Activated CD4-positive, alpha-beta T cell treated with anti-CD3 and anti-CD28 coated beads, Interleukin-2, amount 10 ng/mL, durations not matched to agents 24 days and 14 days (primary cell): ENCODE results near the gene FAM156A. TPM values are rescaled to one million over a fixed set of nuclear protein-coding genes. Genes with fewer than 3 reads are reported as not detected.
"Not testable (repeated sequence)": the region's sequence is repeated elsewhere in the genome, so short reads cannot be mapped to it uniquely, and the experiment has no call there.

Experiments used
- DNase-seq: peaks from one replicate; pipeline ENCODE4 v3.0.0; 2022
- H3K27ac Mint-ChIP-seq: one replicate; pipeline ENCODE4 v1.8.0; 2022; ENCODE audit warnings: mild to moderate bottlenecking, mixed read lengths
- H3K27me3 Mint-ChIP-seq: one replicate; pipeline ENCODE4 v1.8.0; 2022; ENCODE audit warnings: mixed read lengths
- H3K36me3 Mint-ChIP-seq: one replicate; pipeline ENCODE4 v1.8.0; 2022; ENCODE audit warnings: low read depth, mild to moderate bottlenecking, mixed read lengths
- H3K4me1 Mint-ChIP-seq: one replicate; pipeline ENCODE4 v1.8.0; 2021; ENCODE audit warnings: mixed read lengths
- H3K4me3 Mint-ChIP-seq: one replicate; pipeline ENCODE4 v1.8.0; 2022; ENCODE audit warnings: mild to moderate bottlenecking, moderate library complexity, mixed read lengths
- H3K9me3 Mint-ChIP-seq: one replicate; pipeline ENCODE4 v1.8.0; 2021; ENCODE audit warnings: mixed read lengths
- intact Hi-C: fragments of 100-400 bp; cut with micrococcal nuclease; formaldehyde crosslinking; loops from one replicate; pipeline ENCODE4 v1.15.1; 2023
- total RNA-seq: library from RNA; stranded (reverse); gene quantifications from 2 replicates; pipeline ENCODE4 v1.2.3, GENCODE V29; 2022

FAM156A gene
- total RNA-seq, 1 donor from 2014 or later, result 28.3 TPM

DNA sequence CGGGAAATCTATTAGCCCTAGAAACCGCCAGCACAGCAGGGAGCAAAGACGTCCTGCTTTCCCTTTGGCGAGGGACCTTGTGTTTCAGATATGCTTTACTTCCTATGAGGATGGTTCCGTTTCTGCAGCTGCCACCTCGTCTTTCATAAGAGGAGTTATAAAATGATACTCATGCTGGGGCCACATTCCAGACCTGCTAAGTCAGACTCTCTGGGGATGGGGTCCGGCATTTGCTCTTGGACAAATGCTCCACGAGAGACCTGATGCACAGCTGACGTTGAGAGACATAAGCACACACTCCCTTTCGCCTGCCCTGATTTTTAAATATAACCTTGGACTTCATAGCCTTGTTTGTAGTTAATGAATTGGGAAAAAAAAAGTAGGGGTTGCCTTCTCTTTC is 16.6 kb downstream of the FAM156A start:
- H3K4me1 Mint-ChIP-seq, intact Hi-C loops, DNase-seq, H3K4me3 Mint-ChIP-seq, H3K9me3 Mint-ChIP-seq, H3K36me3 Mint-ChIP-seq, H3K27ac Mint-ChIP-seq, H3K27me3 Mint-ChIP-seq: not testable (repeated sequence)

DNA sequence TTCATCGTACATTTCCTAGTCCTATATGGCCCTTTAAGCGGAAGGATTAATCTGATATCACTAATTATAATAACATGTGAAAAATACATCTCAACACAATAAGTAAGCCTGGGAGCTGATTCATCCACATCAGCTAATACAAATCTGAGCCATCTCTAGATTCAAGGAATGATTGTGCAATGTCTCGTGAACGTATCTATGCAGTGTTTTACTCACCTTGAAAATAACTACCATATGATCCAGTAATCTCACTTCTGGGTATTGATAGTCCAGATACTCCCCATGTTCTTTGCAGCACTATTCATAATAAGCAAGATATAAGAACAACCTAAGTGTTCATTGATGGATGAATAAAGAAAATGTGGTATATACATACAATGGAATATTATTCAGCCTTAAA is 17.6 kb downstream of the FAM156A start:
- H3K27ac Mint-ChIP-seq, H3K27me3 Mint-ChIP-seq, H3K4me1 Mint-ChIP-seq, DNase-seq, H3K36me3 Mint-ChIP-seq, intact Hi-C loops, H3K4me3 Mint-ChIP-seq, H3K9me3 Mint-ChIP-seq: not testable (repeated sequence)

DNA sequence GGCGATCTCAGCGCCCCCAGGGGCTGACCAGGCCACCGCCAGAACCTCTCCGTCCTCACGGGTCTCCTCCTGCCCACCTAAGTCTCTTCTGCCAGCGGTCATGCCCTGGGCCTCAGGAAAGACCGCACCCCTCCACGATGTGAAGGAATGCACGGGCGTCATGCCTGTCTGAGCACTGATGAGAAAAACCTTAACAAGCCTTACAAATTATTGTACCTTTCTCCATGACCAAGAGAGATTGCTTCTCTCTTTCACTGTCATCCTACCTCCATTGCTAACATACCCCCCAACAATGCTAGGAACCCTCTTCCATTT is 22.9 kb downstream of the FAM156A start:
- intact Hi-C loops, H3K9me3 Mint-ChIP-seq: not testable (repeated sequence)

DNA sequence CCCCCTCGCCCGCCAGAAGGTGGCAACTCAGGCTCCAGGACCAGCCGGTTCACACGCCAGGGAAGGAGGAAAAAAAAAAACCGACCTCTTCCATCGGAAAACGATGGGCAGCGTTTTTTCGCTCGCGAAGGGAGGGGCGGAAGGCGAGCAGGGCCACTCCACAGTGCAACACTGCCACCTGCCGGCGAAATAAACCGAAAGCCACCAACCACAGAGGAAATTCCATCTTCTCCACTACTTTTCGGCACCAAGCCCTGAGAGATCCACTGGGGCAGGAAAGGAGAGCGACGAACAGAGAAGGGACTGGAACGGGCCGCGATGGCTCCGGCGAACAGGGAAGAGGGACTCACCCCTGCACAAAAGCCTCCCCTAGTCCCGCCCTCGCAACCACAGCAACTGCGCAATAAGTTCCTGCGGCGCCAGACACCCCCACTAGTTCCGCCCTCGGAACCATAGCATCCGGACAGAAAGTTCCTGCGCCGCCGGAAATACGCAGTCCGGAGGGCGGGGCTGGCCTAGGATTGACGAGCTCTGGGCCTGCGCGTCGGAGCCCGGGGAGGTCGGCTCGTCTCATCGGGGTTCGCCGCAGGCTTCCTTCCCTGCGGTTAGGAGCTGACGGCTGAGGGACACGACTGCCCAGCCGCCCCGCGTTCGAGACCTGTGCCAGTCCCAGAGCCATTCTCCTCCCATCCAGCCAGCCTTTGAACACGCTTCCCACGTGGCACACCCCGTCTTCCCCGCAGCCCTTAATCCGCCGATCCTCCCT is 23.4 kb downstream of the FAM156A start:
- intact Hi-C loops, result no loop called here
- H3K27ac Mint-ChIP-seq, result peak overlapping the region; percentile 98
- H3K27me3 Mint-ChIP-seq, result peaks cover 3% of the 10 kb centered on the region
- DNase-seq, result peak; percentile 96
- no peaks in the 10 kb centered on the region for H3K9me3 Mint-ChIP-seq
- H3K4me3 Mint-ChIP-seq, result peak overlapping the region; percentile 93
- H3K36me3 Mint-ChIP-seq, result peaks cover 3% of the 10 kb centered on the region
- peaks cover 8% of the 10 kb centered on the region for H3K4me1 Mint-ChIP-seq

More for the DNA sequence above, 22.9 kb downstream of the FAM156A start:
- H3K4me1 Mint-ChIP-seq, H3K36me3 Mint-ChIP-seq, H3K27me3 Mint-ChIP-seq, DNase-seq: not testable (repeated sequence)
- H3K4me3 Mint-ChIP-seq, result peak overlapping the region; percentile 93
- H3K27ac Mint-ChIP-seq, result peak overlapping the region; percentile 98

DNA sequence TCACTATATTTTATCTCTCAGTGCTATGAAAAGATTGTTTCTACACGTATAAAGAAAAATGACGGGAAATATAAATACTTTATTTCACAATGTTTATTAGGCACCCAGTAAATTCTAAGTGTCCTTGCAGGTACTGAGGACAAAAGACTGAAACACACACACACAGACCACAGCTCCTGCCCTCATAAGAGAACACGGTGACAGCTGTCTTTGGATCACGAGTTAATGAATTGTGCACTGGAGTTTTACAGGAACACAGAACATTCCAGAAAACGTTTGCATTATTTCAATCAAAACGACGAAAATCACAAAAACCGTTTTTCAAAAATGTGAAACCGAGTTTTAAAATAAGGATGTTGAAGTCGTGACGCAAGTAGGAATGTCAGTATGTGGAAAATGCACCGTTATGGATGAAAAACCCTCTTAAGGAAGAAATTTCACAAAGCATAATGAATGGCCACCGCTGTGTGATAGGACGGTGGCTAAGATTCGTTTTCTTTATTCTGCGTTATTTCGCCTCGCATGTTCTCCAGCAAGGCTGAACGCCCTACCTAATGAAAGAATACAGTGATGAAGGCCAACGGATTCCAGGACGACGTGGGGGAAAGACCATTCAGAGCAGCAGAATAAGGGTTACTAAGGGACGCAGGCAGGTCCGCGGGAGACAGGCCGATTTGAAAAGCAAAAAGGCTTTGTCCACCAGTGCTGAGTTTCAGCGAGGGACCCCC is 24.2 kb downstream of the FAM156A start:
- Mint-ChIP-seq H3K27me3 (peaks cover 3% of the 10 kb centered on the region), H3K9me3 (no peaks in the 10 kb centered on the region), H3K36me3 (peaks cover 3% of the 10 kb centered on the region), H3K4me3 (peak overlapping the region; percentile 93), H3K4me1 (peaks cover 8% of the 10 kb centered on the region), H3K27ac (peak overlapping the region; percentile 98)
- no peak for DNase-seq
- intact Hi-C loops, result no loop called here

DNA sequence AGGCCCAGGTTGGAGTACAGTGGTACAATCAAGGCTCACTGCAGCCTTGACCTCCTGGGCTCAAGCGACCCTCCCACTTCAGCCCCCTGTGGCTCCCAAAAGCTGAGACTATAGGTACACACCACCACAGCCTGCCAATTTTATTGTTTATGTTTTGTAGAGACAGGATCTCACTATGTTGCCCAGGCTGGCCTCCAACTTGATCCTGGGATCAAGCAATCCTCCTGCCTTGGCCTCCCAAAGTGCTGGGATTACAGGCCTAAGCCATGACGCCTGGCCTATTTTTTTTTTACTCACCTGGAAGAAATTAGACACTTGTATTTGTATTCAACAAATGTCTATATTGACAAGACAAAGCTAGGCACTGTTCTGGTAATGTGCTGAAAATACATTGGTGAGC is 25.1 kb downstream of the FAM156A start:
- H3K27ac Mint-ChIP-seq, result no peak overlapping the region
- no peaks in the 10 kb centered on the region for H3K9me3 Mint-ChIP-seq
- intact Hi-C loops, result no loop called here
- no peak overlapping the region for H3K4me3 Mint-ChIP-seq
- peaks cover 3% of the 10 kb centered on the region for H3K27me3 Mint-ChIP-seq
- no peak for DNase-seq
- peaks cover 3% of the 10 kb centered on the region for H3K36me3 Mint-ChIP-seq
- H3K4me1 Mint-ChIP-seq, result peaks cover 8% of the 10 kb centered on the region

DNA sequence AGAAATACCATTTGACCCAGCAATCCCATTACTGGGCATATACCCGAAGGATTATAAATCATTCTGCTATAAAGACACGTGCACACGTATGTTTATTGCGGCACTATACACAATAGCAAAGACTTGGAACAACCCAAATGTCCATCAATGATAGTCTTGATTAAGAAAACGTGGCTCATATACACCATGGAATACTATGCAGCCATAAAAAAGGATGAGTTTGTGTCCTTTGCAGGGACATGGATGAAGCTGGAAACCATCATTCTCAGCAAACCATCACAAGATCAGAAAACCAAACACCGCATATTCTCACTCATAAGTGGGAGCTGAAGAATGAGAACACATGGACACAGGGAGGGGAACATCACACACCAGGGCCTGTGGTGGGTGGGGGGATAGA is 28.1 kb downstream of the FAM156A start:
- H3K36me3 Mint-ChIP-seq, intact Hi-C loops, H3K9me3 Mint-ChIP-seq, DNase-seq, H3K4me3 Mint-ChIP-seq, H3K27ac Mint-ChIP-seq, H3K27me3 Mint-ChIP-seq: not testable (repeated sequence)
- peaks cover 15% of the 10 kb centered on the region for H3K4me1 Mint-ChIP-seq

DNA sequence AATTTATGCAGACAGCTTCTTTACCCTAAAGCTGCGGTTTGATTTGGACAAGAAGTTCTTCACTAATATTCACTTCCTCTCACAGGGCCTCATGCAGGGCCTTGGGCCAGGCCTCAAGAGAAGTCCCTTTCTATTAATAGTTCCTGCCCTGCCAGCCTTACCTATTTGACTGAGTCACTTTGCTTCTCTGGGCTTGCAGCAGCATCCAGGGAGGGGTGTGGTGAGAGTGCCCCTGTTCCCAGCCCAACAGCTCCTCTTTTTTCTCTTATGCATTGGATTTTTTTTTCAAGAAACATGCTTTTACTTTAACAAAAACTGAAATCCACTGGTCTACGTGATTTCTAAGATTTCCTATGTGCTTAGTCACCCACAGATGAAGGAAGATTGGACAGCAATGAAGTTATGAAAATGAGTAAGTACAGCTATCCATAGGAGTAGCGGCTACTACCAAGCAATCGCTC is 34.5 kb downstream of the FAM156A start:
- Mint-ChIP-seq H3K27ac (no peak overlapping the region), H3K4me1 (peaks cover 17% of the 10 kb centered on the region), H3K4me3 (no peak overlapping the region), H3K36me3 (peaks cover 2% of the 10 kb centered on the region), H3K9me3 (no peaks in the 10 kb centered on the region), H3K27me3 (peaks cover 5% of the 10 kb centered on the region)
- no peak for DNase-seq
- intact Hi-C loops, result no loop called here

DNA sequence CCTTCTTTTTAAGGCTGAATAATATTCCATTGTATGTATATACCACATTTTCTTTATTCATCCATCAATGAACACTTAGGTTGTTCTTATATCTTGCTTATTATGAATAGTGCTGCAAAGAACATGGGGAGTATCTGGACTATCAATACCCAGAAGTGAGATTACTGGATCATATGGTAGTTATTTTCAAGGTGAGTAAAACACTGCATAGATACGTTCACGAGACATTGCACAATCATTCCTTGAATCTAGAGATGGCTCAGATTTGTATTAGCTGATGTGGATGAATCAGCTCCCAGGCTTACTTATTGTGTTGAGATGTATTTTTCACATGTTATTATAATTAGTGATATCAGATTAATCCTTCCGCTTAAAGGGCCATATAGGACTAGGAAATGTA is 43.6 kb downstream of the FAM156A start:
- H3K36me3 Mint-ChIP-seq, H3K9me3 Mint-ChIP-seq, H3K4me3 Mint-ChIP-seq, DNase-seq, H3K27ac Mint-ChIP-seq, H3K27me3 Mint-ChIP-seq, intact Hi-C loops, H3K4me1 Mint-ChIP-seq: not testable (repeated sequence)

DNA sequence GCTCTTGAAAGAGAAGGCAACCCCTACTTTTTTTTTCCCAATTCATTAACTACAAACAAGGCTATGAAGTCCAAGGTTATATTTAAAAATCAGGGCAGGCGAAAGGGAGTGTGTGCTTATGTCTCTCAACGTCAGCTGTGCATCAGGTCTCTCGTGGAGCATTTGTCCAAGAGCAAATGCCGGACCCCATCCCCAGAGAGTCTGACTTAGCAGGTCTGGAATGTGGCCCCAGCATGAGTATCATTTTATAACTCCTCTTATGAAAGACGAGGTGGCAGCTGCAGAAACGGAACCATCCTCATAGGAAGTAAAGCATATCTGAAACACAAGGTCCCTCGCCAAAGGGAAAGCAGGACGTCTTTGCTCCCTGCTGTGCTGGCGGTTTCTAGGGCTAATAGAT is 44.6 kb downstream of the FAM156A start:
- H3K9me3 Mint-ChIP-seq, DNase-seq, H3K36me3 Mint-ChIP-seq, H3K27me3 Mint-ChIP-seq, intact Hi-C loops, H3K4me3 Mint-ChIP-seq, H3K4me1 Mint-ChIP-seq, H3K27ac Mint-ChIP-seq: not testable (repeated sequence)

DNA sequence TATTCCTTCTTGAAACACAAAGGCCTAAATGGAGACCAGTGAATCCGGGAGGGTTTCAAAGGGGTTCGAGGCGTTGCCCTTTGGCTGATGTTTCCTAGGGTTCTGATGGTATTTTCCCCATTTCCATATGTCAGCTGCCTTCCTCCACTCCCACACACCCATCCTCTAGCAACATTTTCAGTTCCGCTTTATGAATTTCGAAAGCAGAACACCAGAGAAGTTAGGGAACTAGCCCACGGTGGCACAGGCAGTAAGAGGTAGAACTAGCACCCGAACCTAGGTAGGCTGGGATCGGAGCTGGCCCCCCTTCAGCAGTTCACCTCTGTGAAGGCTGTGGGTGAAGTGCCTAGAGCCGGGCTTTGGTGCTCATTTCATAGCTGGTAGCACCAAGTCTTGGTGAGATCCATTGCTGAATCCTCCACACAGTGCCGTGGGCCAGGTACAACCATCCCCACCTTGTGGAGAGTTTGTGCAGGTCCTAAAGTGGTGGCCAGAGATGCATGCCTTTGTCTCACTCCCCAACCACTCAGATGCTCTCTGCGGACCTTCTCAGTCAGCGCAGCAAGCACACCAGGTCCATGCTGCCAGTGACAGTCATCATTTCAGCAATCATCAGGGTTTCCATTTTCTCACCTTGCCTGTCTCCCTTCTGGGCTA is 48.9 kb downstream of the FAM156A start:
- H3K9me3 Mint-ChIP-seq, H3K4me1 Mint-ChIP-seq, DNase-seq, H3K27me3 Mint-ChIP-seq, H3K4me3 Mint-ChIP-seq, intact Hi-C loops, H3K27ac Mint-ChIP-seq, H3K36me3 Mint-ChIP-seq: not testable (repeated sequence)

DNA sequence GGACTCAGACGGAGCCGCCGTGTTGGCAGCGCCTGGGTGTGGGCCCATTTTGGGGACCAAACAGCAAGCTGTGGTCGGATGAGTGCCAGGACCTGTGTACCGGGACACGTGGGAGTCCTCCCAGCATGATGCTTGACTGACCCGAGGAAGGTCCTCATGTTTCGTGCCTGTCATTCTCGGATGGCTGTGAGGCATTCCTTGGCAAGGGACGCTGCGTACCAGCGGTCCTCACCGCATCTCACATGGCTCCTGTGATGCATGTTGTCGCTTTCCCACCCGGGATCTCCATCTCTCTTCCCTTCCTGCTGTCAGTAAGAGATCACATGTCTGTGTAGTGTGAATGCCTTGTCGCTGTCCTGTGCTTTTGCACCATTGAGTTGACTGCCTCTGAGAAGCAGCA is 50.4 kb downstream of the FAM156A start:
- H3K27ac Mint-ChIP-seq, H3K9me3 Mint-ChIP-seq, intact Hi-C loops, H3K27me3 Mint-ChIP-seq, H3K36me3 Mint-ChIP-seq, H3K4me3 Mint-ChIP-seq, DNase-seq, H3K4me1 Mint-ChIP-seq: not testable (repeated sequence)

DNA sequence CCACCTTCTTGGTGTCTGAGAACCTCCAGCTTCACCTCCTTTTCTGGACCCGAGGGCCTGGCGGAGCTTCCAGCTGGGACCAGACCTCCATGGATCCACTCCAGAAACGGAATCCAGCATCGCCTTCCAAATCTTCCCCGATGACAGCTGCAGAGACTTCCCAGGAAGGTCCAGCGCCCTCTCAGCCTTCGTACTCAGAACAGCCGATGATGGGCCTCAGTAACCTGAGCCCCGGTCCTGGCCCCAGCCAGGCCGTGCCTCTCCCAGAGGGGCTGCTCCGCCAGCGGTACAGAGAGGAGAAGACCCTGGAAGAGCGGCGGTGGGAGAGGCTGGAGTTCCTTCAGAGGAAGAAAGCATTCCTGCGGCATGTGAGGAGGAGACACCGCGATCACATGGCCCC is 51.2 kb downstream of the FAM156A start:
- H3K9me3 Mint-ChIP-seq, H3K4me3 Mint-ChIP-seq, H3K27ac Mint-ChIP-seq, DNase-seq, H3K36me3 Mint-ChIP-seq, H3K4me1 Mint-ChIP-seq, intact Hi-C loops, H3K27me3 Mint-ChIP-seq: not testable (repeated sequence)

DNA sequence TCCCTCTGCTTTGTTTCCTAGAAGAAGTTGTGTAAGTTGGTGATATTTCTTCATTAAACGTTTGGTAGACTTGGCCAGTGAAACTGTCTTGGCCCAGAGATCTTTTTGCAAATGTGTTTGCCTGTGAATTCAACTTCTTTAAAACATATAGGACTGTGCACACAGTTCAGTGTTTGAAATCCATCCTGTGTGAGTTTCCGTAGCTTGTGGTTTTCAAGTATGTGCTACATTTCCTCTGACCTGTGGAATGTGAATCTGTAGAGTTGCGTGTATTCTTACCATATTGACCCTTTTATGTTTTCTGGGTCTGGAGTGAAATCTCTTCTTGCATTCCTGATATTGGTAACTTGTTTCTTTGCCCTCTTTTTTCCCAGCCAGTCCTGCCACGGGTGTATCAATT is 52.2 kb downstream of the FAM156A start:
- not testable (repeated sequence) for H3K9me3 Mint-ChIP-seq

More for the DNA sequence above, 52.2 kb downstream of the FAM156A start:
- intact Hi-C loops, H3K27me3 Mint-ChIP-seq, H3K4me3 Mint-ChIP-seq, H3K27ac Mint-ChIP-seq, H3K36me3 Mint-ChIP-seq, H3K4me1 Mint-ChIP-seq, DNase-seq: not testable (repeated sequence)
